CD14-positive monocyte (primary cell): ENCODE data around the gene CTNND1. TPM values are rescaled to one million over a fixed set of nuclear protein-coding genes. Genes with fewer than 3 reads are reported as not detected.
A peak's percentile ranks its signal among the peaks of the same experiment; 100 is the strongest.

Experiments
- DNase-seq, 3 donors: peaks; one replicate each; pipeline ENCODE4 v3.0.0-alpha.2; 2011 to 2022
- H2AFZ ChIP-seq: 2 replicates; pipeline ENCODE4 v1.6.0; 2012; ENCODE audit warnings: mild to moderate bottlenecking, low read depth, low read length, inconsistent platforms; ENCODE audit not compliant: insufficient read depth, poor library complexity, severe bottlenecking
- H3K27ac ChIP-seq, 2 donors: 1 replicate in 1 of 2; 2 replicates in 1 of 2; pipeline ENCODE4 v1.5.1; 2012 to 2013; ENCODE audit warnings: low read length in 2 of 2, control low read depth in 1 of 2, inconsistent platforms in 1 of 2, low read depth in 1 of 2, mild to moderate bottlenecking in 1 of 2
- H3K27me3 ChIP-seq, 2 donors: one replicate each; pipeline versions ENCODE4 v1.6.0 to v1.6.1; 2011 to 2013; ENCODE audit warnings: low read length in 2 of 2; ENCODE audit not compliant: control insufficient read depth in 2 of 2, insufficient read depth in 2 of 2
- H3K36me3 ChIP-seq, 2 donors: replicated peaks in 1 of 2; 1 replicate in 1 of 2; 2 replicates in 1 of 2; pipeline versions ENCODE4 v1.5.1 to v1.6.1; 2012 to 2013; ENCODE audit warnings: low read length in 2 of 2, control low read depth in 1 of 2, inconsistent platforms in 1 of 2, mild to moderate bottlenecking in 1 of 2; ENCODE audit not compliant: insufficient read depth in 2 of 2, control insufficient read depth in 1 of 2
- H3K4me1 ChIP-seq, 2 donors: 1 replicate in 1 of 2; 2 replicates in 1 of 2; pipeline versions ENCODE4 v1.5.1 to v1.6.1; 2012 to 2013; ENCODE audit warnings: low read length in 2 of 2, control low read depth in 1 of 2, inconsistent platforms in 1 of 2, mild to moderate bottlenecking in 1 of 2, moderate library complexity in 1 of 2; ENCODE audit not compliant: insufficient read depth in 2 of 2, control insufficient read depth in 1 of 2
- H3K4me2 ChIP-seq: replicated peaks from 2 replicates; pipeline ENCODE3; 2012; ENCODE audit warnings: low read length, moderate library complexity, mild to moderate bottlenecking; ENCODE audit not compliant: poor library complexity, severe bottlenecking; ENCODE audit errors: extremely low read depth
- H3K4me3 ChIP-seq, 3 experiments: fragments of 200-600 bp in 1 of 3; sonication (generic) in 1 of 3; replicated peaks in 1 of 3; 1 replicate in 2 of 3; 2 replicates in 1 of 3; pipeline ENCODE4 v1.5.1; 2011 to 2013; ENCODE audit warnings: low read length in 3 of 3, mild to moderate bottlenecking in 3 of 3, control low read depth in 2 of 3, low read depth in 2 of 3, inconsistent platforms in 1 of 3, moderate library complexity in 1 of 3
- H3K79me2 ChIP-seq: 2 replicates; pipeline ENCODE4 v1.6.0; 2012; ENCODE audit warnings: mild to moderate bottlenecking, control low read depth, inconsistent platforms, low read length, moderate library complexity; ENCODE audit not compliant: insufficient read depth
- H3K9ac ChIP-seq: 2 replicates; pipeline ENCODE4 v1.6.0; 2017; ENCODE audit warnings: low read length, mild to moderate bottlenecking; ENCODE audit not compliant: insufficient read depth, poor library complexity, severe bottlenecking
- H3K9me3 ChIP-seq, 2 donors: replicated peaks in 1 of 2; 1 replicate in 1 of 2; 2 replicates in 1 of 2; pipeline versions ENCODE4 v1.5.1 to v1.6.1; 2012 to 2013; ENCODE audit warnings: low read length in 2 of 2, control low read depth in 1 of 2; ENCODE audit not compliant: control insufficient read depth in 1 of 2, insufficient read depth in 1 of 2
- H4K20me1 ChIP-seq: 2 replicates; pipeline ENCODE4 v1.6.0; 2012; ENCODE audit warnings: mild to moderate bottlenecking, low read length, control low read depth, moderate library complexity; ENCODE audit not compliant: insufficient read depth
- H3K27ac Mint-ChIP-seq, 7 donors: one replicate each; pipeline ENCODE4 v1.8.0; 2020; ENCODE audit warnings: mild to moderate bottlenecking in 7 of 7, mixed read lengths in 7 of 7, moderate library complexity in 6 of 7, inconsistent platforms in 2 of 7
- H3K27me3 Mint-ChIP-seq, 3 donors: one replicate each; pipeline ENCODE4 v1.8.0; 2021 to 2022; ENCODE audit warnings: low read depth in 3 of 3, mild to moderate bottlenecking in 3 of 3, mixed read lengths in 3 of 3, moderate library complexity in 3 of 3, inconsistent platforms in 1 of 3
- H3K36me3 Mint-ChIP-seq, 2 donors: one replicate each; pipeline ENCODE4 v1.8.0; 2020; ENCODE audit warnings: mixed read lengths in 2 of 2, inconsistent platforms in 1 of 2, mild to moderate bottlenecking in 1 of 2
- H3K4me1 Mint-ChIP-seq: one replicate; pipeline ENCODE4 v1.8.0; 2020; ENCODE audit warnings: mild to moderate bottlenecking, mixed read lengths
- H3K4me3 Mint-ChIP-seq, 2 donors: one replicate each; pipeline ENCODE4 v1.8.0; 2020; ENCODE audit warnings: mild to moderate bottlenecking in 2 of 2, mixed read lengths in 2 of 2, moderate library complexity in 1 of 2
- H3K9me3 Mint-ChIP-seq, 7 donors: one replicate each; pipeline ENCODE4 v1.8.0; 2020 to 2022; ENCODE audit warnings: mixed read lengths in 7 of 7, mild to moderate bottlenecking in 6 of 7, moderate library complexity in 6 of 7, inconsistent platforms in 2 of 7
- WGBS: methylation state at CpG from one replicate; pipeline ENCODE4 v1.1.5; 2013; ENCODE audit warnings: missing lambda C conversion rate; ENCODE audit not compliant: insufficient coverage; 5-methylcytosine and 5-hydroxymethylcytosine counted together
- intact Hi-C, 2 donors: fragments of 100-400 bp; cut with micrococcal nuclease; formaldehyde crosslinking; loops; one replicate each; pipeline versions ENCODE4 v1.15.0 to v1.15.1; 2023
- polyA plus RNA-seq, 3 donors: library from polyadenylated mRNA; depleted of rRNA in 1 of 3; unstranded in 2 of 3; stranded (reverse) in 1 of 3; fragments of 300-500 nt in 2 of 3; fragments of >200 nt in 1 of 3; fragmentation: Illumina TruSeq in 2 of 3; gene quantifications; 1 replicate in 2 of 3; 2 replicates in 1 of 3; pipeline ENCODE4 v1.2.3, GENCODE V29; 2012 to 2021
- TF ChIP-seq, protein P1 (sequence below): fragments of 200-600 bp; IDR thresholded peaks from one replicate; pipeline ENCODE4 v1.8.0; 2022; ENCODE audit warnings: antibody characterized with exemption, mild to moderate bottlenecking

CTNND1 gene
- polyA plus RNA-seq, 3 donors: 10.8 to 36.0 (median 13.7) TPM

DNA sequence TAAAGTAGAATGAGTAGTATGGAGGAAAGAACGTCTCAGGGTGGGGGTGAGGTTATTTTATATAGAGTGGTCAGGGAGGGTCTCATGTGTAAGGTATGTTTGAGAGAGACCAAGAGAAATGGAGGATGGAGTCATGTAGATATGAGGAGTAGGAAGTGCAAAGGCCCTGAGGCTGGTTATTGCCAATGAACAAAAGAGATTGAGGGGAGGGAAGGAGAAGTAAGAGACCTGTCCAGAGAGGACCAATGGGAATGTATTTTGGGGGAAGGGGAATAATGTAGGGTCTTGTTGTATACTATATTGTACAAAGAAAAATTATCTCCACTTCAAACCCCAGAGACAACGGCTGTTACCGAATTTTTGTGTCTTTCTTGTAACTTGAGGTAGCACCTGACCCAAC, 9.8 kb downstream of the CTNND1 start:
- Histone ChIP-seq H3K79me2 (peaks cover 90% of the 10 kb centered on the region), H3K9me3 (no peaks in the 10 kb centered on the region), H3K4me1 (peaks cover 25 to 27% of the 10 kb centered on the region in 2 donors), H4K20me1 (peaks cover 70% of the 10 kb centered on the region), H3K9ac (no peak overlapping the region), H2AFZ (no peak overlapping the region), H3K4me2 (no peak overlapping the region), H3K36me3 (no peaks in the 10 kb centered on the region), H3K27ac (peak overlapping the region in 1 of 2 donors; percentile 70), H3K4me3 (no peak overlapping the region), H3K27me3 (no peaks in the 10 kb centered on the region)
- H3K27me3 Mint-ChIP-seq: no peaks in the 10 kb centered on the region
- H3K27ac Mint-ChIP-seq: no peak overlapping the region
- TF ChIP-seq, protein P1, sequence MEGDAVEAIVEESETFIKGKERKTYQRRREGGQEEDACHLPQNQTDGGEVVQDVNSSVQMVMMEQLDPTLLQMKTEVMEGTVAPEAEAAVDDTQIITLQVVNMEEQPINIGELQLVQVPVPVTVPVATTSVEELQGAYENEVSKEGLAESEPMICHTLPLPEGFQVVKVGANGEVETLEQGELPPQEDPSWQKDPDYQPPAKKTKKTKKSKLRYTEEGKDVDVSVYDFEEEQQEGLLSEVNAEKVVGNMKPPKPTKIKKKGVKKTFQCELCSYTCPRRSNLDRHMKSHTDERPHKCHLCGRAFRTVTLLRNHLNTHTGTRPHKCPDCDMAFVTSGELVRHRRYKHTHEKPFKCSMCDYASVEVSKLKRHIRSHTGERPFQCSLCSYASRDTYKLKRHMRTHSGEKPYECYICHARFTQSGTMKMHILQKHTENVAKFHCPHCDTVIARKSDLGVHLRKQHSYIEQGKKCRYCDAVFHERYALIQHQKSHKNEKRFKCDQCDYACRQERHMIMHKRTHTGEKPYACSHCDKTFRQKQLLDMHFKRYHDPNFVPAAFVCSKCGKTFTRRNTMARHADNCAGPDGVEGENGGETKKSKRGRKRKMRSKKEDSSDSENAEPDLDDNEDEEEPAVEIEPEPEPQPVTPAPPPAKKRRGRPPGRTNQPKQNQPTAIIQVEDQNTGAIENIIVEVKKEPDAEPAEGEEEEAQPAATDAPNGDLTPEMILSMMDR: no peak
- peaks cover 47% of the 10 kb centered on the region for H3K4me1 Mint-ChIP-seq
- peaks cover 6 to 23% of the 10 kb centered on the region in 2 donors for H3K36me3 Mint-ChIP-seq
- intact Hi-C loops: no loop called here
- DNase-seq: no peak
- peaks cover 0 to 2% (median 0%) of the 10 kb centered on the region in 7 donors for H3K9me3 Mint-ChIP-seq
- WGBS: 93% methylated on average over 1 of the region's 3 CpGs
- H3K4me3 Mint-ChIP-seq: no peak overlapping the region

DNA sequence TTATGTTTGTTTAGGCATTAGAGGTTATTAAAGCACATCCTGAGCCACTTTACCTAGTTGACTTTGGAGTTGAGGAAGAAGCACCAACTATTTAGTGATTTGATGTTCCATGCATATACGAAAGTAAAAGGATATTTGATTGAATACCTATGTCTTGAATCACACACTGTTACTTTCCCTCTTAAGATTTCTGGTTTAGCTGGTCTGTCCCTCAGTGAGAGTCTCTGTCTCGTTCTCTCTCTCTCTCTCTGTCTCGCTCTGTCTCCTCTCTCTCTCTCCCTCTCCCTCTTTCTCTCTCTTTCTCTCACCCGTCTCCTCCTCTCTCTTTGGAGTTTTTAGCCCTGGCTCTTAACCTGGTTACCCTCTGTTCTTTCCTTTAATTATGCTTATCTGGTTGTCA, 11.0 kb downstream of the CTNND1 start:
- no peak overlapping the region for H3K4me2 ChIP-seq
- no peak overlapping the region for H3K9ac ChIP-seq
- peaks cover 72% of the 10 kb centered on the region for H4K20me1 ChIP-seq
- no peak overlapping the region for H3K27ac Mint-ChIP-seq
- H3K4me3 ChIP-seq: no peak overlapping the region
- TF ChIP-seq, protein P1: no peak
- H3K27ac ChIP-seq: no peak overlapping the region
- H3K79me2 ChIP-seq: peaks cover 90% of the 10 kb centered on the region
- peaks cover 5 to 20% of the 10 kb centered on the region in 2 donors for H3K36me3 Mint-ChIP-seq
- no peaks in the 10 kb centered on the region for H3K27me3 Mint-ChIP-seq
- H3K9me3 ChIP-seq: no peaks in the 10 kb centered on the region
- no peaks in the 10 kb centered on the region for H3K27me3 ChIP-seq
- peaks cover 56% of the 10 kb centered on the region for H3K4me1 Mint-ChIP-seq
- no peak overlapping the region for H2AFZ ChIP-seq
- DNase-seq: no peak
- H3K9me3 Mint-ChIP-seq: peaks cover 0 to 2% (median 0%) of the 10 kb centered on the region in 7 donors
- H3K4me1 ChIP-seq: peaks cover 28 to 32% of the 10 kb centered on the region in 2 donors
- intact Hi-C loops: no loop called here
- H3K36me3 ChIP-seq: no peaks in the 10 kb centered on the region
- H3K4me3 Mint-ChIP-seq: no peak overlapping the region
- no CpG with 5 or more reads among the region's 4 CpGs for WGBS
